B cell (primary cell): ENCODE measurements around the gene LRIT2. TPM values are rescaled to one million over a fixed set of nuclear protein-coding genes. Genes with fewer than 3 reads are reported as not detected.

Experiments used
- ATAC-seq: fragments of 200-7000 bp; cut with Tn5 transposase; one replicate; pipeline ENCODE4 v1.10.0; 2021; ENCODE audit warnings: low read depth, mild to moderate bottlenecking, moderate number of reproducible peaks, moderate library complexity
- CTCF ChIA-PET: fragments of 350-600 bp; sonication (Branson Sonifier 250); formaldehyde crosslinking; loops from one replicate; lab custom pipeline; 2021; ENCODE audit warnings: antibody characterized with exemption, inconsistent platforms; lab: Charles Lee
- POLR2A ChIA-PET: fragments of 350-600 bp; sonication (Branson Sonifier 250); formaldehyde crosslinking; loops from one replicate; lab custom pipeline; 2021; ENCODE audit warnings: antibody characterized with exemption; lab: Charles Lee
- DNase-seq: peaks from one replicate; pipeline ENCODE4 v3.0.0; 2013
- H2AFZ ChIP-seq: 2 replicates; pipeline ENCODE4 v1.6.1; 2012; ENCODE audit warnings: mild to moderate bottlenecking, low read depth, low read length; ENCODE audit not compliant: insufficient read depth, poor library complexity, severe bottlenecking
- H3K27ac ChIP-seq, 2 donors: 1 replicate in 1 of 2; 2 replicates in 1 of 2; pipeline ENCODE4 v1.5.1; 2012 to 2013; ENCODE audit warnings: low read length in 2 of 2, mild to moderate bottlenecking in 2 of 2, moderate library complexity in 1 of 2
- H3K27me3 ChIP-seq, 4 experiments: fragments of 200-600 bp in 1 of 4; sonication (generic) in 1 of 4; replicated peaks in 1 of 4; 1 replicate in 2 of 4; 2 replicates in 2 of 4; pipeline versions ENCODE4 v1.6.1 to v1.7.0; 2013 to 2016; ENCODE audit warnings: low read length in 3 of 4, mild to moderate bottlenecking in 2 of 4, mixed read lengths in 1 of 4, moderate library complexity in 1 of 4; ENCODE audit not compliant: insufficient read depth in 4 of 4, control insufficient read depth in 3 of 4; ENCODE audit errors: control extremely low read depth in 1 of 4
- H3K36me3 ChIP-seq, 2 experiments: replicated peaks in 1 of 2; 1 replicate in 1 of 2; 2 replicates in 1 of 2; pipeline versions ENCODE4 v1.6.1 to v1.7.1; 2013; ENCODE audit warnings: low read length in 1 of 2; ENCODE audit not compliant: insufficient read depth in 2 of 2, control insufficient read depth in 1 of 2; ENCODE audit errors: control extremely low read depth in 1 of 2, extremely low read depth in 1 of 2
- H3K4me1 ChIP-seq, 2 donors: fragments of 200-600 bp in 1 of 2; sonication (generic) in 1 of 2; 1 replicate in 1 of 2; 2 replicates in 1 of 2; pipeline versions ENCODE4 v1.5.1 to v1.6.1; 2013 to 2017; ENCODE audit warnings: low read length in 2 of 2; ENCODE audit not compliant: control insufficient read depth in 2 of 2, insufficient read depth in 2 of 2
- H3K4me2 ChIP-seq: replicated peaks from 2 replicates; pipeline ENCODE3; 2012; ENCODE audit warnings: mild to moderate bottlenecking, low read depth, low read length; ENCODE audit not compliant: poor library complexity, severe bottlenecking
- H3K4me3 ChIP-seq, 5 experiments: fragments of 200-600 bp in 1 of 5; sonication (generic) in 1 of 5; 1 replicate in 3 of 5; 2 replicates in 2 of 5; pipeline versions ENCODE4 v1.5.1 to v1.7.0; 2011 to 2016; ENCODE audit warnings: low read length in 4 of 5, mild to moderate bottlenecking in 4 of 5, low read depth in 2 of 5, control low read depth in 1 of 5, moderate library complexity in 1 of 5; ENCODE audit not compliant: insufficient read depth in 1 of 5; ENCODE audit errors: control extremely low read depth in 1 of 5, extremely low read depth in 1 of 5
- H3K79me2 ChIP-seq: fragments of 200-600 bp; sonication (generic); one replicate; pipeline ENCODE4 v1.6.0; 2016; ENCODE audit warnings: low read length; ENCODE audit not compliant: control insufficient read depth, insufficient read depth
- H3K9ac ChIP-seq: fragments of 200-600 bp; sonication (generic); 2 replicates; pipeline ENCODE4 v1.6.1; 2017; ENCODE audit warnings: mild to moderate bottlenecking, low read length, moderate library complexity
- H3K9me3 ChIP-seq, 3 donors: one replicate each; pipeline versions ENCODE4 v1.6.1 to v1.7.1; 2013; ENCODE audit warnings: low read length in 2 of 3; ENCODE audit not compliant: control insufficient read depth in 2 of 3, insufficient read depth in 1 of 3; ENCODE audit errors: control extremely low read depth in 1 of 3
- H4K20me1 ChIP-seq: 2 replicates; pipeline ENCODE4 v1.6.0; 2012; ENCODE audit warnings: mild to moderate bottlenecking, low read length; ENCODE audit not compliant: insufficient read depth, control insufficient read depth, poor library complexity, severe bottlenecking
- H3K27ac Mint-ChIP-seq: one replicate; pipeline ENCODE4 v1.8.0; 2021; ENCODE audit warnings: mixed read lengths
- H3K27me3 Mint-ChIP-seq: one replicate; pipeline ENCODE4 v1.8.0; 2021; ENCODE audit warnings: mixed read lengths
- H3K4me1 Mint-ChIP-seq: one replicate; pipeline ENCODE4 v1.8.0; 2021; ENCODE audit warnings: mixed read lengths
- H3K4me3 Mint-ChIP-seq: one replicate; pipeline ENCODE4 v1.8.0; 2021; ENCODE audit warnings: mixed read lengths
- H3K9me3 Mint-ChIP-seq: one replicate; pipeline ENCODE4 v1.8.0; 2022; ENCODE audit warnings: mixed read lengths; ENCODE audit not compliant: insufficient read depth
- CTCF ChIP-seq: fragments of 200-600 bp; IDR thresholded peaks from one replicate; pipeline ENCODE4 v1.8.0; 2022; ENCODE audit warnings: antibody characterized with exemption, mild to moderate bottlenecking
- EZH2 ChIP-seq: IDR thresholded peaks from 2 replicates; pipeline ENCODE4 v1.6.1; 2012; ENCODE audit warnings: borderline replicate concordance, low read depth, mild to moderate bottlenecking, moderate library complexity, low read length; ENCODE audit not compliant: insufficient read depth, poor library complexity, severe bottlenecking
- WGBS: methylation state at CpG from one replicate; pipeline ENCODE4 v1.1.5; 2013; ENCODE audit warnings: missing lambda C conversion rate; ENCODE audit not compliant: insufficient coverage; 5-methylcytosine and 5-hydroxymethylcytosine counted together
- intact Hi-C: fragments of 100-400 bp; cut with micrococcal nuclease; formaldehyde crosslinking; loops from one replicate; pipeline ENCODE4 v1.10.0; 2022
- polyA plus RNA-seq: library from polyadenylated mRNA; depleted of rRNA; stranded (reverse); fragments of >200 nt; gene quantifications from 2 replicates; pipeline ENCODE4 v1.2.3, GENCODE V29; 2012
- total RNA-seq, 2 donors: library from RNA; stranded (reverse); fragments of 120-200 nt in 1 of 2; gene quantifications; 1 replicate in 1 of 2; 2 replicates in 1 of 2; pipeline versions ENCODE4 v1.2.3 to v1.2.4, GENCODE V29; 2013 to 2022

Gene LRIT2
- total and polyA plus RNA-seq, 2 donors (not counting 1 experiment from before 2014, with no cell fraction given): not detected

GRCh38 chr10:84232376-84232775 lies 7.0 kb upstream of the LRIT2 start:
- no peak for DNase-seq
- peaks cover 0 to 12% (median 0%) of the 10 kb centered on the region in 4 experiments for H3K27me3 ChIP-seq
- H4K20me1 ChIP-seq: no peaks in the 10 kb centered on the region
- no peak overlapping the region for H3K9ac ChIP-seq
- H2AFZ ChIP-seq: no peak overlapping the region
- peaks cover 0 to 1% (median 0%) of the 10 kb centered on the region in 3 donors for H3K9me3 ChIP-seq
- ChIA-PET CTCF (no interaction called here), POLR2A (no interaction called here)
- H3K4me3 ChIP-seq: no peak overlapping the region
- intact Hi-C loops: no loop called here
- no peaks in the 10 kb centered on the region for H3K9me3 Mint-ChIP-seq
- ATAC-seq: no peak
- H3K4me2 ChIP-seq: no peak overlapping the region
- no peaks in the 10 kb centered on the region for H3K4me1 ChIP-seq
- H3K27ac Mint-ChIP-seq: no peak overlapping the region
- no peak overlapping the region for H3K4me3 Mint-ChIP-seq
- H3K36me3 ChIP-seq: no peaks in the 10 kb centered on the region
- H3K27ac ChIP-seq: no peak overlapping the region
- TF ChIP-seq EZH2 (no peak), CTCF (no peak)
- H3K4me1 Mint-ChIP-seq: no peaks in the 10 kb centered on the region
- H3K79me2 ChIP-seq: no peaks in the 10 kb centered on the region
- peaks cover 29% of the 10 kb centered on the region for H3K27me3 Mint-ChIP-seq
- WGBS: 82% methylated on average over 10 of the region's 10 CpGs

DNA sequence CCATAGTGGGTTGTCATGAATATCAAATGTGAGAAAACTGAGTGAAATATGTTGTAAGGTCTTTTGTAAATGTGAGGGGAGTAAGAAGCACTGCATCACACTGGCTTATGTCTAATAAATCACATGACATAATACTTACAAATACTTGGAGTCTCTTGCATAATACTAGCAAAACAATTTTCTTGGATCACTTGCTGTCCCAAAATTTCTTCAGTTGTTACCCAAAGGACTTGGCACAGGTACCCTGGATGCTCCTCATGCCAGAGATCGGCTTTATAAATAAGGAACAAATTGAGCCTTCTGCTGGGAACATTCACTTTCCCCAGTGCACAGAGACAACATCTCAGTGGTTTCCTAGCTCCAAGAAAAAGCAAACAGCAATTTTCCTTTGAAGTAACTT lies 5.0 kb upstream of the LRIT2 start:
- peaks cover 24% of the 10 kb centered on the region for H3K27me3 Mint-ChIP-seq
- no peak overlapping the region for H3K4me2 ChIP-seq
- H3K4me1 ChIP-seq: no peaks in the 10 kb centered on the region
- H4K20me1 ChIP-seq: no peaks in the 10 kb centered on the region
- intact Hi-C loops: no loop called here
- no peak overlapping the region for H3K4me3 ChIP-seq
- H2AFZ ChIP-seq: no peak overlapping the region
- ChIA-PET CTCF (no interaction called here), POLR2A (no interaction called here)
- ATAC-seq (no peak), DNase-seq (no peak)
- H3K79me2 ChIP-seq: no peaks in the 10 kb centered on the region
- no peaks in the 10 kb centered on the region for H3K9me3 ChIP-seq
- no peak overlapping the region for H3K4me3 Mint-ChIP-seq
- 89% methylated on average over 1 of the region's 1 CpG for WGBS
- no peak overlapping the region for H3K27ac Mint-ChIP-seq
- no peaks in the 10 kb centered on the region for H3K36me3 ChIP-seq
- no peaks in the 10 kb centered on the region for H3K4me1 Mint-ChIP-seq
- H3K27ac ChIP-seq: no peak overlapping the region
- peaks cover 0 to 15% (median 0%) of the 10 kb centered on the region in 4 experiments for H3K27me3 ChIP-seq
- no peaks in the 10 kb centered on the region for H3K9me3 Mint-ChIP-seq
- H3K9ac ChIP-seq: no peak overlapping the region
- TF ChIP-seq CTCF (no peak), EZH2 (no peak)
